K562 (cell line): ENCODE results near the gene SLC35E2B. TPM values are rescaled to one million over a fixed set of nuclear protein-coding genes. Genes with fewer than 3 reads are reported as not detected.
"Not testable (repeated sequence)": the region's sequence is repeated elsewhere in the genome, so short reads cannot be mapped to it uniquely, and the experiment has no call there.

Experiments
- ATAC-seq: fragments of 200-7000 bp; cut with Tn5 transposase; 3 replicates; pipeline ENCODE4 v1.9.1; 2020; ENCODE audit warnings: moderate library complexity
- BruUV-seq: library from RNA; stranded (reverse); fragments of 400-500 nt; replicated peaks from 2 replicates; lab custom pipeline; 2021; lab: Mats Ljungman, UMichigan
- CTCF ChIA-PET: fragments of 300-600 bp; formaldehyde crosslinking; extraction: SDS; loops from one replicate; lab custom pipeline; 2021; ENCODE audit warnings: low intra/inter-chr PET ratio; lab: Yijun Ruan, JAX
- POLR2A ChIA-PET: fragments of 300-600, 350-650 bp; sonication (Branson Sonifier 250); formaldehyde crosslinking; extraction: SDS; loops from one replicate; lab custom pipeline; 2021; ENCODE audit warnings: antibody characterized with exemption, inconsistent platforms; lab: Yijun Ruan, JAX
- DNase-seq, 4 experiments: peaks; one replicate each; pipeline versions ENCODE4 v3.0.0 to v3.0.0-alpha.2; 2011 to 2018; ENCODE audit warnings: low spot score in 3 of 4, mixed read lengths in 3 of 4; ENCODE audit errors: extremely low read depth in 1 of 4
- FAIRE-seq: peaks from 2 replicates; lab custom pipeline; 2011; peaks lifted over from hg19 to GRCh38; lab: Jason Lieb, UNC
- H2AFZ ChIP-seq: 2 replicates; pipeline ENCODE4 v1.6.0; 2011; ENCODE audit warnings: low read depth, low read length, control low read depth, inconsistent platforms
- H3K27ac ChIP-seq: fragments of 200-600 bp; 3 replicates; pipeline ENCODE4 v1.8.0; 2011; ENCODE audit warnings: low read depth, mild to moderate bottlenecking, control low read depth, inconsistent platforms, low read length, moderate library complexity, mixed read lengths; ENCODE audit errors: extremely low read depth
- H3K27me3 ChIP-seq, 2 experiments: fragments of 300-600 bp in 1 of 2; 2 replicates in 1 of 2; 3 replicates in 1 of 2; pipeline versions ENCODE4 v1.6.0 to v1.8.0; 2011; ENCODE audit warnings: inconsistent platforms in 2 of 2, low read length in 2 of 2, mild to moderate bottlenecking in 1 of 2, mixed read lengths in 1 of 2, moderate library complexity in 1 of 2; ENCODE audit not compliant: control insufficient read depth in 2 of 2, insufficient read depth in 2 of 2
- H3K36me3 ChIP-seq: fragments of 300-600 bp; 3 replicates; pipeline ENCODE4 v1.8.0; 2011; ENCODE audit warnings: mild to moderate bottlenecking, low read length, inconsistent platforms; ENCODE audit not compliant: control insufficient read depth, insufficient read depth
- H3K4me1 ChIP-seq, 2 experiments: fragments of 200-600 bp in 1 of 2; replicated peaks in 1 of 2; 2 replicates in 1 of 2; 3 replicates in 1 of 2; pipeline versions ENCODE4 v1.5.1 to v1.8.0; 2011; ENCODE audit warnings: inconsistent platforms in 2 of 2, low read length in 2 of 2, mild to moderate bottlenecking in 1 of 2, mixed read lengths in 1 of 2, moderate library complexity in 1 of 2; ENCODE audit not compliant: control insufficient read depth in 2 of 2, insufficient read depth in 2 of 2
- H3K4me2 ChIP-seq: 2 replicates; pipeline ENCODE4 v1.6.1; 2011; ENCODE audit warnings: low read length, control low read depth, inconsistent platforms, mixed read lengths; ENCODE audit not compliant: insufficient read depth
- H3K4me3 ChIP-seq: fragments of 200-600 bp; sonication (generic), shearing (Covaris generic); 2 replicates; pipeline ENCODE4 v1.5.1; 2016; ENCODE audit warnings: control low read depth, inconsistent platforms
- H3K79me2 ChIP-seq: fragments of 200-600 bp; 3 replicates; pipeline ENCODE4 v1.8.0; 2011; ENCODE audit warnings: low read length, inconsistent platforms; ENCODE audit not compliant: control insufficient read depth, insufficient read depth
- H3K9ac ChIP-seq, 2 experiments: 2 replicates each; pipeline versions ENCODE4 v1.6.0 to v1.6.1; 2011; ENCODE audit warnings: low read depth in 2 of 2, low read length in 2 of 2, control low read depth in 1 of 2, inconsistent platforms in 1 of 2, mild to moderate bottlenecking in 1 of 2, mixed read lengths in 1 of 2; ENCODE audit not compliant: insufficient read depth in 1 of 2
- H3K9me1 ChIP-seq: one replicate; pipeline ENCODE4 v1.6.0; 2011; ENCODE audit warnings: inconsistent platforms, mild to moderate bottlenecking, low read length, moderate library complexity; ENCODE audit not compliant: control insufficient read depth, insufficient read depth
- H3K9me3 ChIP-seq: replicated peaks from 2 replicates; pipeline ENCODE4 v1.5.1; 2011; ENCODE audit warnings: low read depth, low read length, inconsistent platforms; ENCODE audit not compliant: control insufficient read depth, insufficient read depth
- H4K20me1 ChIP-seq: replicated peaks from 2 replicates; pipeline ENCODE4 v1.6.1; 2011; ENCODE audit warnings: low read length, inconsistent platforms, mixed read lengths; ENCODE audit not compliant: control insufficient read depth, insufficient read depth
- CREM ChIP-seq: IDR thresholded peaks from 2 replicates; pipeline ENCODE4 v1.6.1; 2014; ENCODE audit warnings: antibody characterized with exemption, low read depth
- NFE2 ChIP-seq: IDR thresholded peaks from 2 replicates; pipeline ENCODE4 v1.6.1; 2014; ENCODE audit warnings: antibody characterized with exemption, low read depth
- POLR2AphosphoS5 ChIP-seq: IDR thresholded peaks from 2 replicates; pipeline ENCODE4 v1.6.1; 2011; ENCODE audit warnings: mild to moderate bottlenecking, low read depth, low read length, moderate library complexity; ENCODE audit not compliant: control insufficient read depth, insufficient read depth
- RCOR1 ChIP-seq, 2 experiments: IDR thresholded peaks; 2 replicates each; pipeline ENCODE4 v1.6.1; 2012; ENCODE audit warnings: low read depth in 2 of 2, low read length in 2 of 2, borderline replicate concordance in 1 of 2, improper control_type of control experiment in 1 of 2
- RNF2 ChIP-seq: sonication (generic); IDR thresholded peaks from 2 replicates; pipeline ENCODE4 v1.6.1; 2016
- ZBTB11 ChIP-seq, 3 experiments: fragments of 200-800 bp in 1 of 3; fragments of 250-450 bp in 1 of 3; fragments of 450-650 bp in 1 of 3; sonication (Bioruptor Pico) in 1 of 3; sonication (Bioruptor generic) in 1 of 3; formaldehyde crosslinking in 1 of 3; IDR thresholded peaks; 2 replicates each; pipeline versions ENCODE4 v1.6.1 to v1.8.0; 2016 to 2022; ENCODE audit warnings: mild to moderate bottlenecking in 2 of 3, missing genetic modification characterization in 2 of 3, missing compliant biosample characterization in 1 of 3, moderate library complexity in 1 of 3
- ZNF175 ChIP-seq: fragments of 200-800 bp; sonication (Bioruptor generic); IDR thresholded peaks from 2 replicates; pipeline ENCODE4 v1.6.1; 2016; ENCODE audit warnings: low read depth, mild to moderate bottlenecking, missing genetic modification characterization, missing compliant biosample characterization
- ZNF639 ChIP-seq, 2 experiments: fragments of 200-800 bp in 1 of 2; sonication (Bioruptor generic) in 1 of 2; sonication (generic) in 1 of 2; formaldehyde crosslinking in 1 of 2; IDR thresholded peaks in 1 of 2; conservative IDR thresholded peaks in 1 of 2; 2 replicates each; pipeline versions ENCODE4 v1.5.0 to v1.6.1; 2016 to 2020; ENCODE audit warnings: missing compliant biosample characterization in 1 of 2, missing genetic modification characterization in 1 of 2, missing genetic modification reagents in 1 of 2
- WGBS: fragments of 100-300 bp; shearing (Covaris generic); methylation state at CpG from one replicate; pipeline ENCODE4 v1.1.6; 2016; ENCODE audit warnings: low coverage, mixed read lengths; ENCODE audit not compliant: insufficient coverage; ENCODE audit errors: missing lambda C conversion rate; 5-methylcytosine and 5-hydroxymethylcytosine counted together
- in situ Hi-C: fragments of 300-500 bp; cut with MboI; formaldehyde crosslinking; loops from 4 replicates; pipeline ENCODE4 v1.15.0; 2018; ENCODE audit warnings: inconsistent platforms, mixed read lengths
- intact Hi-C: fragments of 100-400 bp; cut with micrococcal nuclease; formaldehyde crosslinking; loops from 2 replicates; pipeline ENCODE4 v1.14.2; 2022
- polyA plus RNA-seq, 8 experiments: library from polyadenylated mRNA; depleted of rRNA in 4 of 8; stranded (reverse) in 5 of 8; unstranded in 3 of 8; fragments of >200 nt; fragmentation: Nextera tagmentation in 2 of 8; fragmentation: Illumina TruSeq in 1 of 8; extraction: Ambion mirVana in 2 of 8; extraction: Trizol in 1 of 8; gene quantifications; 2 replicates each; pipeline versions ENCODE4 v1.2.1 to v1.2.3, GENCODE V29; 2011 to 2014; ENCODE audit warnings: inconsistent platforms in 1 of 8, missing spikeins in 1 of 8
- total RNA-seq, 7 experiments: library from RNA; depleted of rRNA in 6 of 7; stranded (reverse); fragments of >200 nt in 6 of 7; fragmentation: Illumina TruSeq in 2 of 7; extraction: Trizol in 2 of 7; gene quantifications; 2 replicates each; pipeline versions ENCODE4 v1.2.1 to v1.2.3, GENCODE V29; 2011 to 2021; ENCODE audit warnings: low replicate concordance in 1 of 7

Gene SLC35E2B
- total and polyA plus RNA-seq, 9 of the 15 experiments (the other 6 are each of a cell fraction or from before 2014, with no cell fraction given), result 4.7 to 44.6 (median 20.7) TPM

- H3K79me2 ChIP-seq, BruUV-seq, intact Hi-C loops, CTCF ChIA-PET, H3K4me3 ChIP-seq, H3K9me3 ChIP-seq, H4K20me1 ChIP-seq, in situ Hi-C loops, H2AFZ ChIP-seq, H3K9ac ChIP-seq, H3K27me3 ChIP-seq, H3K4me1 ChIP-seq, H3K9me1 ChIP-seq: not testable (repeated sequence)
- DNase-seq (peak in 2 of 4 experiments; percentile 3 to 66), ATAC-seq (peak; percentile 94), FAIRE-seq (peak; percentile 65)
- peaks cover 40% of the 10 kb centered on the region for H3K36me3 ChIP-seq
- TF ChIP-seq NFE2, result peak; percentile 44; the same call in 1 of the 2 replicates
- peak in 1 of 2 experiments; percentile 56; a peak in 2 of 4 replicates for TF ChIP-seq RCOR1 (IDR thresholded peaks at IDR 0.05; ENCODE audit: borderline replicate concordance in 1 of 2, low read depth in 2 of 2, low read length in 2 of 2)
- peak; percentile 47; the same call in 1 of the 2 replicates for TF ChIP-seq CREM
- TF ChIP-seq RNF2, result 0 out of 2 replicates have a peak, but pooled peaks have one; percentile 24
- TF ChIP-seq ZNF175, result 0 out of 2 replicates have a peak, but pooled peaks have one; percentile 26
- 0 out of 2 replicates have a peak, but pooled peaks have one; percentile 17 for TF ChIP-seq POLR2AphosphoS5
- peak in 1 of 2 experiments; percentile 65; a peak in 1 of 4 replicates for TF ChIP-seq ZNF639 (CRISPR knock-in tag; conservative IDR thresholded peaks at IDR 0.05 in 1 of 2, IDR thresholded peaks at IDR 0.05 in 1 of 2)
- 0 out of 6 replicates have a peak, but pooled peaks of 1 of the 3 experiments have one; percentile 26 for TF ChIP-seq ZBTB11 (CRISPR knock-in tag; IDR thresholded peaks at IDR 0.05)
- peak overlapping the region; percentile 62; the same call in 2 of the 3 replicates for H3K27ac ChIP-seq
- peak overlapping the region; percentile 25; the same call in 1 of the 2 replicates for H3K4me2 ChIP-seq
- POLR2A ChIA-PET, result interaction anchor here (0.9 kb wide), 1 partner anchor 137 kb away, joined by 3 read pairs; no protein-coding TSS in a partner anchor
- WGBS, result 72% methylated on average over 10 of the region's 18 CpGs
Observed at GRCh38 chr1:1715109-1715883, 22.7 kb upstream of the SLC35E2B start.
